Spleen (tissue), 7 donors: ENCODE data around the gene PTPRE.

Experiments used
- POLR2A ChIP-seq, 3 donors: fragments of 450-650 bp; IDR thresholded peaks; one replicate each; pipeline ENCODE4 v1.5.1; 2017; ENCODE audit warnings: antibody characterized with exemption in 3 of 3, mild to moderate bottlenecking in 1 of 3
- POLR2AphosphoS5 ChIP-seq, 3 donors: sonication (generic); formaldehyde crosslinking; IDR thresholded peaks; one replicate each; pipeline ENCODE4 v1.5.1; 2017; ENCODE audit warnings: antibody characterized with exemption in 3 of 3
- TF ChIP-seq, protein P1 (sequence below), 11 experiments: fragments of 200-600 bp in 7 of 11; fragments of 450-650 bp in 4 of 11; sonication (generic) in 4 of 11; IDR thresholded peaks in 8 of 11; conservative IDR thresholded peaks in 3 of 11; 1 replicate in 7 of 11; 2 replicates in 4 of 11; pipeline versions ENCODE4 v1.4.0 to v1.8.0; 2016 to 2021; ENCODE audit warnings: antibody characterized with exemption in 11 of 11, inconsistent platforms in 4 of 11, mild to moderate bottlenecking in 1 of 11
- donor health status: DM: no; HTN: no; CAD: no; lungs with moderate emphysema.
- donor health status: DM: no; HTN: no; CAD: no.
- donor health status: DM: no; HTN: no; CAD: no.

DNA sequence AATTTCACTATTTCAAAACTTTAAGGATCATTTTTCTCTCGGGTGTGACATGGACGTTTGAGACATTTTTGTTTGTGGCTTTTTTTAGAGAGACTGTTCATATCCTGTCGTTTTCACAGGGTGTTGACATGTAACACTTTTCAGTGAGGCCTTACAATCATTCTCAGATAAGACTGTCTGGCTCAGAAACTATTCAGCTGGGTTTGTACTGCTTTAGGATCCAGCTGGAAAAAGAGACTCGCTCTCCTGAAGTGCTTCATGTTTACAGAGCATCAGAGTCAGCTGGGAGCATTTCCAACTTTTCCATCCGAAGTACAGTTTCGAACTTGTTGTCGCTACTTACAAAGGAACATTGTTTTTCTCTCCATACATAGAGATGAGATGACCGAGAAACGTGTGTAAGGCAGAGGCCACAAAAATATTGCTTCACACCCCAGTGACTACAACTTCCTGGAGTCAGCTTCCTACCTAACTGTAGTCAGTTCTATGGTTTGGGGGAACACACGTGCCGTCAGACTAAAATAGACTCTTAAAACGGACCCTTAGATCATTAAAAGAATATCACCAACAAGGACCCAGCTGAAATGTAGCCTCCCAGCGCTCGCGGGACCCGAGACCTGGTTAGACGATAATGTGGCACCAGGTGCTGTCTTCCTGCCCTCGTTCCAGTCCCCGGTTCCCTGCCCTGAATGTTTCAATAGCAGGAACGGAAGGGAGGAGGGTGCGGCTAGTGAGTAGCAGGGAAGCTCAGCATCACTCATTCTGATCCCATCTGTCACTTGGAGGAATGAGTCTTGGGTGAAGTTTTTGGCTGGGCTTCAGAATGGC is 141.3 kb downstream of the PTPRE start:
- TF ChIP-seq, protein P1, sequence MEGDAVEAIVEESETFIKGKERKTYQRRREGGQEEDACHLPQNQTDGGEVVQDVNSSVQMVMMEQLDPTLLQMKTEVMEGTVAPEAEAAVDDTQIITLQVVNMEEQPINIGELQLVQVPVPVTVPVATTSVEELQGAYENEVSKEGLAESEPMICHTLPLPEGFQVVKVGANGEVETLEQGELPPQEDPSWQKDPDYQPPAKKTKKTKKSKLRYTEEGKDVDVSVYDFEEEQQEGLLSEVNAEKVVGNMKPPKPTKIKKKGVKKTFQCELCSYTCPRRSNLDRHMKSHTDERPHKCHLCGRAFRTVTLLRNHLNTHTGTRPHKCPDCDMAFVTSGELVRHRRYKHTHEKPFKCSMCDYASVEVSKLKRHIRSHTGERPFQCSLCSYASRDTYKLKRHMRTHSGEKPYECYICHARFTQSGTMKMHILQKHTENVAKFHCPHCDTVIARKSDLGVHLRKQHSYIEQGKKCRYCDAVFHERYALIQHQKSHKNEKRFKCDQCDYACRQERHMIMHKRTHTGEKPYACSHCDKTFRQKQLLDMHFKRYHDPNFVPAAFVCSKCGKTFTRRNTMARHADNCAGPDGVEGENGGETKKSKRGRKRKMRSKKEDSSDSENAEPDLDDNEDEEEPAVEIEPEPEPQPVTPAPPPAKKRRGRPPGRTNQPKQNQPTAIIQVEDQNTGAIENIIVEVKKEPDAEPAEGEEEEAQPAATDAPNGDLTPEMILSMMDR (IDR thresholded peaks at IDR 0.05 in 8 of 11, conservative IDR thresholded peaks at IDR 0.05 in 3 of 11): no peak
- TF ChIP-seq POLR2AphosphoS5 (IDR thresholded peaks at IDR 0.05): peak in 2 of 3 donors; percentile 37 to 55
- TF ChIP-seq POLR2A (IDR thresholded peaks at IDR 0.05): no peak
